CD14-positive monocyte (primary cell): ENCODE results near the gene ERO1A. TPM values are rescaled to one million over a fixed set of nuclear protein-coding genes. Genes with fewer than 3 reads are reported as not detected.

ENCODE experiments used
- DNase-seq, 3 donors: peaks; one replicate each; pipeline ENCODE4 v3.0.0-alpha.2; 2011 to 2022
- H2AFZ ChIP-seq: 2 replicates; pipeline ENCODE4 v1.6.0; 2012; ENCODE audit warnings: mild to moderate bottlenecking, low read depth, low read length, inconsistent platforms; ENCODE audit not compliant: insufficient read depth, poor library complexity, severe bottlenecking
- H3K27ac ChIP-seq, 2 donors: 1 replicate in 1 of 2; 2 replicates in 1 of 2; pipeline ENCODE4 v1.5.1; 2012 to 2013; ENCODE audit warnings: low read length in 2 of 2, control low read depth in 1 of 2, inconsistent platforms in 1 of 2, low read depth in 1 of 2, mild to moderate bottlenecking in 1 of 2
- H3K27me3 ChIP-seq, 2 donors: one replicate each; pipeline versions ENCODE4 v1.6.0 to v1.6.1; 2011 to 2013; ENCODE audit warnings: low read length in 2 of 2; ENCODE audit not compliant: control insufficient read depth in 2 of 2, insufficient read depth in 2 of 2
- H3K36me3 ChIP-seq, 2 donors: replicated peaks in 1 of 2; 1 replicate in 1 of 2; 2 replicates in 1 of 2; pipeline versions ENCODE4 v1.5.1 to v1.6.1; 2012 to 2013; ENCODE audit warnings: low read length in 2 of 2, control low read depth in 1 of 2, inconsistent platforms in 1 of 2, mild to moderate bottlenecking in 1 of 2; ENCODE audit not compliant: insufficient read depth in 2 of 2, control insufficient read depth in 1 of 2
- H3K4me1 ChIP-seq, 2 donors: 1 replicate in 1 of 2; 2 replicates in 1 of 2; pipeline versions ENCODE4 v1.5.1 to v1.6.1; 2012 to 2013; ENCODE audit warnings: low read length in 2 of 2, control low read depth in 1 of 2, inconsistent platforms in 1 of 2, mild to moderate bottlenecking in 1 of 2, moderate library complexity in 1 of 2; ENCODE audit not compliant: insufficient read depth in 2 of 2, control insufficient read depth in 1 of 2
- H3K4me2 ChIP-seq: replicated peaks from 2 replicates; pipeline ENCODE3; 2012; ENCODE audit warnings: low read length, moderate library complexity, mild to moderate bottlenecking; ENCODE audit not compliant: poor library complexity, severe bottlenecking; ENCODE audit errors: extremely low read depth
- H3K4me3 ChIP-seq, 3 experiments: fragments of 200-600 bp in 1 of 3; sonication (generic) in 1 of 3; replicated peaks in 1 of 3; 1 replicate in 2 of 3; 2 replicates in 1 of 3; pipeline ENCODE4 v1.5.1; 2011 to 2013; ENCODE audit warnings: low read length in 3 of 3, mild to moderate bottlenecking in 3 of 3, control low read depth in 2 of 3, low read depth in 2 of 3, inconsistent platforms in 1 of 3, moderate library complexity in 1 of 3
- H3K79me2 ChIP-seq: 2 replicates; pipeline ENCODE4 v1.6.0; 2012; ENCODE audit warnings: mild to moderate bottlenecking, control low read depth, inconsistent platforms, low read length, moderate library complexity; ENCODE audit not compliant: insufficient read depth
- H3K9ac ChIP-seq: 2 replicates; pipeline ENCODE4 v1.6.0; 2017; ENCODE audit warnings: low read length, mild to moderate bottlenecking; ENCODE audit not compliant: insufficient read depth, poor library complexity, severe bottlenecking
- H3K9me3 ChIP-seq, 2 donors: replicated peaks in 1 of 2; 1 replicate in 1 of 2; 2 replicates in 1 of 2; pipeline versions ENCODE4 v1.5.1 to v1.6.1; 2012 to 2013; ENCODE audit warnings: low read length in 2 of 2, control low read depth in 1 of 2; ENCODE audit not compliant: control insufficient read depth in 1 of 2, insufficient read depth in 1 of 2
- H4K20me1 ChIP-seq: 2 replicates; pipeline ENCODE4 v1.6.0; 2012; ENCODE audit warnings: mild to moderate bottlenecking, low read length, control low read depth, moderate library complexity; ENCODE audit not compliant: insufficient read depth
- H3K27ac Mint-ChIP-seq, 7 donors: one replicate each; pipeline ENCODE4 v1.8.0; 2020; ENCODE audit warnings: mild to moderate bottlenecking in 7 of 7, mixed read lengths in 7 of 7, moderate library complexity in 6 of 7, inconsistent platforms in 2 of 7
- H3K27me3 Mint-ChIP-seq, 3 donors: one replicate each; pipeline ENCODE4 v1.8.0; 2021 to 2022; ENCODE audit warnings: low read depth in 3 of 3, mild to moderate bottlenecking in 3 of 3, mixed read lengths in 3 of 3, moderate library complexity in 3 of 3, inconsistent platforms in 1 of 3
- H3K36me3 Mint-ChIP-seq, 2 donors: one replicate each; pipeline ENCODE4 v1.8.0; 2020; ENCODE audit warnings: mixed read lengths in 2 of 2, inconsistent platforms in 1 of 2, mild to moderate bottlenecking in 1 of 2
- H3K4me1 Mint-ChIP-seq: one replicate; pipeline ENCODE4 v1.8.0; 2020; ENCODE audit warnings: mild to moderate bottlenecking, mixed read lengths
- H3K4me3 Mint-ChIP-seq, 2 donors: one replicate each; pipeline ENCODE4 v1.8.0; 2020; ENCODE audit warnings: mild to moderate bottlenecking in 2 of 2, mixed read lengths in 2 of 2, moderate library complexity in 1 of 2
- H3K9me3 Mint-ChIP-seq, 7 donors: one replicate each; pipeline ENCODE4 v1.8.0; 2020 to 2022; ENCODE audit warnings: mixed read lengths in 7 of 7, mild to moderate bottlenecking in 6 of 7, moderate library complexity in 6 of 7, inconsistent platforms in 2 of 7
- CTCF ChIP-seq: fragments of 200-600 bp; IDR thresholded peaks from one replicate; pipeline ENCODE4 v1.8.0; 2022; ENCODE audit warnings: antibody characterized with exemption, mild to moderate bottlenecking
- WGBS: methylation state at CpG from one replicate; pipeline ENCODE4 v1.1.5; 2013; ENCODE audit warnings: missing lambda C conversion rate; ENCODE audit not compliant: insufficient coverage; 5-methylcytosine and 5-hydroxymethylcytosine counted together
- intact Hi-C, 2 donors: fragments of 100-400 bp; cut with micrococcal nuclease; formaldehyde crosslinking; loops; one replicate each; pipeline versions ENCODE4 v1.15.0 to v1.15.1; 2023
- polyA plus RNA-seq, 3 donors: library from polyadenylated mRNA; depleted of rRNA in 1 of 3; unstranded in 2 of 3; stranded (reverse) in 1 of 3; fragments of 300-500 nt in 2 of 3; fragments of >200 nt in 1 of 3; fragmentation: Illumina TruSeq in 2 of 3; gene quantifications; 1 replicate in 2 of 3; 2 replicates in 1 of 3; pipeline ENCODE4 v1.2.3, GENCODE V29; 2012 to 2021

Gene ERO1A
- polyA plus RNA-seq, 3 donors: 22.1 to 39.5 (median 29.2) TPM

GRCh38 chr14:52730709-52731111 lies 35.4 kb upstream of the ERO1A start:
- peak; percentile 18 to 41 (median 36) for DNase-seq
- Histone ChIP-seq H3K4me1 (peaks cover 19 to 22% of the 10 kb centered on the region in 2 donors), H3K36me3 (peaks cover 24 to 47% of the 10 kb centered on the region in 2 donors), H3K4me2 (peak overlapping the region; percentile 84), H3K4me3 (peak overlapping the region; percentile 78 to 98 (median 94)), H3K79me2 (peaks cover 50% of the 10 kb centered on the region), H3K9me3 (no peaks in the 10 kb centered on the region), H2AFZ (peak overlapping the region; percentile 96), H4K20me1 (peaks cover 9% of the 10 kb centered on the region), H3K27ac (peak overlapping the region; percentile 71 to 87), H3K9ac (peak overlapping the region; percentile 92), H3K27me3 (no peaks in the 10 kb centered on the region)
- TF ChIP-seq CTCF: no peak
- Mint-ChIP-seq H3K4me1 (peaks cover 25% of the 10 kb centered on the region), H3K9me3 (no peaks in the 10 kb centered on the region), H3K4me3 (peak overlapping the region; percentile 94 to 95), H3K27me3 (no peaks in the 10 kb centered on the region), H3K27ac (peak overlapping the region; percentile 88 to 96 (median 91)), H3K36me3 (peaks cover 38 to 46% of the 10 kb centered on the region in 2 donors)
- 4% methylated on average over 7 of the region's 11 CpGs for WGBS
- intact Hi-C loops: loop anchor here (5.0 to 10.0 kb wide), 3 partner anchors 33 to 176 kb away; partner anchors contain the start of genes ERO1A (in 2 of the 2), GNPNAT1 (in 1 of the 2), GPR137C (in 1 of the 2) and TXNDC16 (in 1 of the 2)

GRCh38 chr14:52729925-52730708 lies 34.8 kb upstream of the ERO1A start, which contains the start of gene STYX:
Gene STYX, plus strand, starts transcription at chr14:52730166. Its CDS starts 309 bp downstream, at chr14:52730475.
- intact Hi-C loops: loop anchor here (5.0 to 10.0 kb wide), 3 partner anchors 33 to 175 kb away; partner anchors contain the start of genes ERO1A (in 2 of the 2), GNPNAT1 (in 1 of the 2), GPR137C (in 1 of the 2) and TXNDC16 (in 1 of the 2)
- peaks cover 23% of the 10 kb centered on the region for H3K4me1 Mint-ChIP-seq
- peak within 1 kb of the TSS; percentile 71 to 87 for H3K27ac ChIP-seq
- H4K20me1 ChIP-seq: peaks cover 9% of the 10 kb centered on the region
- no peaks in the 10 kb centered on the region for H3K9me3 Mint-ChIP-seq
- H3K36me3 Mint-ChIP-seq: peaks cover 40 to 52% of the 10 kb centered on the region in 2 donors
- peak within 1 kb of the TSS; percentile 89 to 96 (median 91) for H3K27ac Mint-ChIP-seq
- peak within 1 kb of the TSS; percentile 96 for H2AFZ ChIP-seq
- peaks cover 50% of the 10 kb centered on the region for H3K79me2 ChIP-seq
- peaks cover 19 to 22% of the 10 kb centered on the region in 2 donors for H3K4me1 ChIP-seq
- no peaks in the 10 kb centered on the region for H3K27me3 Mint-ChIP-seq
- H3K4me3 ChIP-seq: peak within 1 kb of the TSS; percentile 78 to 98 (median 94)
- peak within 1 kb of the TSS; percentile 92 for H3K9ac ChIP-seq
- H3K4me3 Mint-ChIP-seq: peak within 1 kb of the TSS; percentile 94 to 95
- no peaks in the 10 kb centered on the region for H3K9me3 ChIP-seq
- H3K4me2 ChIP-seq: peak within 1 kb of the TSS; percentile 84
- under 1% methylated on average over 44 of the region's 72 CpGs for WGBS
- H3K36me3 ChIP-seq: peaks cover 30 to 53% of the 10 kb centered on the region in 2 donors
- peak; percentile 93 to 97 (median 94) for DNase-seq
- no peak for TF ChIP-seq CTCF
- H3K27me3 ChIP-seq: no peaks in the 10 kb centered on the region
